IPS-15b (cell line): ENCODE data around the gene ABHD1.

Source experiments
- H3K27me3 ChIP-seq: one replicate; pipeline ENCODE4 v1.6.1; 2013; ENCODE audit warnings: low read length; ENCODE audit not compliant: control insufficient read depth, insufficient read depth
- H3K36me3 ChIP-seq: one replicate; pipeline ENCODE4 v1.6.1; 2013; ENCODE audit warnings: low read length; ENCODE audit not compliant: control insufficient read depth, insufficient read depth
- H3K4me1 ChIP-seq: one replicate; pipeline ENCODE4 v1.6.1; 2013; ENCODE audit warnings: mild to moderate bottlenecking, low read length; ENCODE audit not compliant: control insufficient read depth, insufficient read depth
- H3K4me3 ChIP-seq: one replicate; pipeline ENCODE4 v1.5.1; 2013; ENCODE audit warnings: low read depth, low read length
- H3K9ac ChIP-seq: one replicate; pipeline ENCODE4 v1.6.1; 2013; ENCODE audit warnings: low read depth, mild to moderate bottlenecking, low read length
- H3K9me3 ChIP-seq: one replicate; pipeline ENCODE4 v1.6.1; 2013; ENCODE audit warnings: mild to moderate bottlenecking, low read length; ENCODE audit not compliant: control insufficient read depth, insufficient read depth

Gene ABHD1

GRCh38 chr2:27150639-27151230 is 27.1 kb downstream of the ABHD1 start:
- Histone ChIP-seq H3K4me3 (no peak overlapping the region), H3K27me3 (no peaks in the 10 kb centered on the region), H3K4me1 (no peaks in the 10 kb centered on the region), H3K9me3 (no peaks in the 10 kb centered on the region), H3K9ac (no peak overlapping the region), H3K36me3 (no peaks in the 10 kb centered on the region)

- H3K36me3 ChIP-seq, result no peaks in the 10 kb centered on the region
- no peaks in the 10 kb centered on the region for H3K9me3 ChIP-seq
- no peaks in the 10 kb centered on the region for H3K27me3 ChIP-seq
- H3K4me1 ChIP-seq, result no peaks in the 10 kb centered on the region
- no peak overlapping the region for H3K9ac ChIP-seq
- H3K4me3 ChIP-seq, result no peak overlapping the region
Observed at GRCh38 chr2:27152102-27152795, 28.6 kb downstream of the ABHD1 start.

- H3K4me1 ChIP-seq, result no peaks in the 10 kb centered on the region
- H3K4me3 ChIP-seq, result no peak overlapping the region
- H3K9ac ChIP-seq, result no peak overlapping the region
- H3K27me3 ChIP-seq, result no peaks in the 10 kb centered on the region
- H3K9me3 ChIP-seq, result no peaks in the 10 kb centered on the region
- no peaks in the 10 kb centered on the region for H3K36me3 ChIP-seq
Observed at GRCh38 chr2:27152796-27153464, 29.3 kb downstream of the ABHD1 start.

- no peaks in the 10 kb centered on the region for H3K36me3 ChIP-seq
- H3K4me1 ChIP-seq, result no peaks in the 10 kb centered on the region
Observed at GRCh38 chr2:27154488-27154887, 30.9 kb downstream of the ABHD1 start.

GRCh38 chr2:27155069-27155520 is 31.5 kb downstream of the ABHD1 start:
- H3K4me3 ChIP-seq, result no peak overlapping the region
- no peaks in the 10 kb centered on the region for H3K4me1 ChIP-seq
- no peaks in the 10 kb centered on the region for H3K27me3 ChIP-seq
- H3K9ac ChIP-seq, result no peak overlapping the region
- H3K9me3 ChIP-seq, result no peaks in the 10 kb centered on the region
- H3K36me3 ChIP-seq, result no peaks in the 10 kb centered on the region

More at GRCh38 chr2:27154488-27154887, 30.9 kb downstream of the ABHD1 start:
- no peak overlapping the region for H3K4me3 ChIP-seq
- no peak overlapping the region for H3K9ac ChIP-seq
- no peaks in the 10 kb centered on the region for H3K9me3 ChIP-seq
- H3K27me3 ChIP-seq, result no peaks in the 10 kb centered on the region

GRCh38 chr2:27158468-27158867 is 34.9 kb downstream of the ABHD1 start:
- Histone ChIP-seq H3K4me3 (no peak overlapping the region), H3K36me3 (no peaks in the 10 kb centered on the region), H3K4me1 (no peaks in the 10 kb centered on the region), H3K27me3 (no peaks in the 10 kb centered on the region), H3K9me3 (no peaks in the 10 kb centered on the region), H3K9ac (no peak overlapping the region)

- H3K27me3 ChIP-seq, result no peaks in the 10 kb centered on the region
- no peaks in the 10 kb centered on the region for H3K4me1 ChIP-seq
- no peaks in the 10 kb centered on the region for H3K9me3 ChIP-seq
- H3K36me3 ChIP-seq, result no peaks in the 10 kb centered on the region
- H3K9ac ChIP-seq, result no peak overlapping the region
- H3K4me3 ChIP-seq, result no peak overlapping the region
Observed at GRCh38 chr2:27159271-27159670, 35.7 kb downstream of the ABHD1 start.

- Histone ChIP-seq H3K4me1 (no peaks in the 10 kb centered on the region), H3K27me3 (no peaks in the 10 kb centered on the region), H3K9me3 (no peaks in the 10 kb centered on the region), H3K4me3 (no peak overlapping the region), H3K36me3 (no peaks in the 10 kb centered on the region), H3K9ac (no peak overlapping the region)
Observed at GRCh38 chr2:27160191-27160590, 36.6 kb downstream of the ABHD1 start.

GRCh38 chr2:27162151-27163121 is 38.8 kb downstream of the ABHD1 start:
- Histone ChIP-seq H3K4me3 (no peak overlapping the region), H3K9ac (no peak overlapping the region), H3K36me3 (no peaks in the 10 kb centered on the region)

GRCh38 chr2:27164960-27165763 is 41.5 kb downstream of the ABHD1 start:
- H3K9me3 ChIP-seq, result no peaks in the 10 kb centered on the region
- H3K36me3 ChIP-seq, result no peaks in the 10 kb centered on the region
- no peak overlapping the region for H3K4me3 ChIP-seq
- no peak overlapping the region for H3K9ac ChIP-seq
- H3K4me1 ChIP-seq, result no peaks in the 10 kb centered on the region
- no peaks in the 10 kb centered on the region for H3K27me3 ChIP-seq

More at GRCh38 chr2:27162151-27163121, 38.8 kb downstream of the ABHD1 start:
- no peaks in the 10 kb centered on the region for H3K27me3 ChIP-seq
- no peaks in the 10 kb centered on the region for H3K4me1 ChIP-seq
- H3K9me3 ChIP-seq, result no peaks in the 10 kb centered on the region
